ENCODE data around the gene PCDHA5. TPM values are rescaled to one million over a fixed set of nuclear protein-coding genes. Genes with fewer than 3 reads are reported as not detected.

The PCDHA5 gene
- total RNA-seq, 1 experiment from 2014 or later: 0.33 TPM

DNA sequence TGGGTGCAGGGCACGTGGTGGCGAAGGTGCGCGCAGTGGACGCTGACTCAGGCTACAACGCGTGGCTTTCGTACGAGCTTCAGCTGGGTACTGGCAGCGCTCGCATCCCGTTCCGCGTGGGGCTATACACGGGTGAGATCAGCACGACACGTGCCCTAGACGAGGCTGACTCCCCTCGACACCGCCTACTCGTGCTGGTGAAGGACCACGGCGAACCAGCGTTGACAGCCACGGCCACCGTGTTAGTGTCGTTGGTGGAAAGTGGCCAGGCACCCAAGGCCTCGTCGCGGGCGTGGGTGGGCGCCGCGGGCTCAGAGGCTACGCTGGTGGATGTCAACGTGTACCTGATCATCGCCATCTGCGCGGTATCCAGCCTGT lies 24.7 kb upstream of the PCDHA5 start:
- Mint-ChIP-seq H3K36me3 (ENCODE audit: insufficient read depth in 1 of 3, low read depth in 3 of 3) (peaks cover 2 to 44% (median 23%) of the 10 kb centered on the region in 3 experiments), H3K9me3 (peaks cover 51 to 67% of the 10 kb centered on the region in 2 experiments), H3K4me1 (no peaks in the 10 kb centered on the region), H3K4me3 (no peak overlapping the region), H3K27me3 (ENCODE audit: low read depth) (no peaks in the 10 kb centered on the region), H3K27ac (no peak overlapping the region)
- no peaks in the 10 kb centered on the region for H4K20me1 ChIP-seq (ENCODE audit: control insufficient read depth, insufficient read depth, insufficient read length)
- no peak overlapping the region for H2BK20ac ChIP-seq (ENCODE audit: low read depth, low read length, poor library complexity, severe bottlenecking)
- H2BK5ac ChIP-seq (ENCODE audit: insufficient read length, low read length): no peak overlapping the region
- H2BK120ac ChIP-seq (ENCODE audit: low read depth, low read length, poor library complexity, severe bottlenecking): no peak overlapping the region
- H3K4me1 ChIP-seq (ENCODE audit: insufficient read depth, low read length): no peaks in the 10 kb centered on the region
- no peaks in the 10 kb centered on the region for H3K79me2 ChIP-seq (ENCODE audit: insufficient read depth, low read length)
- no peak overlapping the region for H3K4ac ChIP-seq (ENCODE audit: low read depth, low read length)
- no peak overlapping the region for H3T11ph ChIP-seq (ENCODE audit: low read length)
- H3K79me1 ChIP-seq (ENCODE audit: insufficient read depth, low read depth, low read length, poor library complexity, severe bottlenecking): no peaks in the 10 kb centered on the region
- no peaks in the 10 kb centered on the region for H3K27me3 ChIP-seq (ENCODE audit: insufficient read depth, low read length)
- TF ChIP-seq, protein P1, sequence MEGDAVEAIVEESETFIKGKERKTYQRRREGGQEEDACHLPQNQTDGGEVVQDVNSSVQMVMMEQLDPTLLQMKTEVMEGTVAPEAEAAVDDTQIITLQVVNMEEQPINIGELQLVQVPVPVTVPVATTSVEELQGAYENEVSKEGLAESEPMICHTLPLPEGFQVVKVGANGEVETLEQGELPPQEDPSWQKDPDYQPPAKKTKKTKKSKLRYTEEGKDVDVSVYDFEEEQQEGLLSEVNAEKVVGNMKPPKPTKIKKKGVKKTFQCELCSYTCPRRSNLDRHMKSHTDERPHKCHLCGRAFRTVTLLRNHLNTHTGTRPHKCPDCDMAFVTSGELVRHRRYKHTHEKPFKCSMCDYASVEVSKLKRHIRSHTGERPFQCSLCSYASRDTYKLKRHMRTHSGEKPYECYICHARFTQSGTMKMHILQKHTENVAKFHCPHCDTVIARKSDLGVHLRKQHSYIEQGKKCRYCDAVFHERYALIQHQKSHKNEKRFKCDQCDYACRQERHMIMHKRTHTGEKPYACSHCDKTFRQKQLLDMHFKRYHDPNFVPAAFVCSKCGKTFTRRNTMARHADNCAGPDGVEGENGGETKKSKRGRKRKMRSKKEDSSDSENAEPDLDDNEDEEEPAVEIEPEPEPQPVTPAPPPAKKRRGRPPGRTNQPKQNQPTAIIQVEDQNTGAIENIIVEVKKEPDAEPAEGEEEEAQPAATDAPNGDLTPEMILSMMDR (conservative IDR thresholded peaks at IDR 0.05): no peak
- no peak overlapping the region for H4K5ac ChIP-seq (ENCODE audit: insufficient read length, low read depth, low read length)
- no peak overlapping the region for H3K23ac ChIP-seq (ENCODE audit: insufficient read length, low read depth, low read length)
- H3K9ac ChIP-seq (ENCODE audit: extremely low read depth, insufficient read length, low read length): no peak overlapping the region
- no peak overlapping the region for H3K18ac ChIP-seq (ENCODE audit: insufficient read length, low read depth, low read length)
- no peak overlapping the region for H4K8ac ChIP-seq (replicated peaks; ENCODE audit: insufficient read length, low read depth, low read length)
- H2BK12ac ChIP-seq (ENCODE audit: insufficient read length, low read depth, low read length): no peak overlapping the region
- DNase-seq: no peak
- H3K4me2 ChIP-seq (ENCODE audit: insufficient read depth, insufficient read length, low read length): no peak overlapping the region
- H3K23me2 ChIP-seq (ENCODE audit: insufficient read length, low read depth, low read length, poor library complexity, severe bottlenecking): peaks cover 2% of the 10 kb centered on the region
- H2AK5ac ChIP-seq (ENCODE audit: insufficient read length, low read length): no peak overlapping the region
- no peak overlapping the region for H3K27ac ChIP-seq (ENCODE audit: insufficient read length, low read depth, low read length)
- no peaks in the 10 kb centered on the region for H3K9me3 ChIP-seq (ENCODE audit: control insufficient read depth, low read depth, low read length)
- no peak overlapping the region for H2BK15ac ChIP-seq (ENCODE audit: low read depth, low read length)
- WGBS (ENCODE audit: extremely low coverage, insufficient read length, low lambda C conversion rate): no CpG with 5 or more reads among the region's 39 CpGs
- H3K56ac ChIP-seq (ENCODE audit: insufficient read length, low read depth, low read length): no peak overlapping the region
- H4K91ac ChIP-seq (ENCODE audit: insufficient read length, low read depth, low read length): no peak overlapping the region
- no peak overlapping the region; the same call in 1 of the 2 replicates for H3K14ac ChIP-seq (ENCODE audit: insufficient read depth, low read length)
- H2AFZ ChIP-seq (ENCODE audit: low read length): no peak overlapping the region

Measured in H9 (cell line).